CD4-positive, alpha-beta T cell (primary cell): ENCODE results near the gene HOPX. TPM values are rescaled to one million over a fixed set of nuclear protein-coding genes. Genes with fewer than 3 reads are reported as not detected.

Source experiments
- ATAC-seq: fragments of 200-7000 bp; cut with Tn5 transposase; one replicate; pipeline ENCODE4 v1.10.0; 2022; ENCODE audit warnings: mild to moderate bottlenecking; ENCODE audit not compliant: poor library complexity
- CTCF ChIA-PET: fragments of 350-600 bp; sonication (Branson Sonifier 250); formaldehyde crosslinking; loops from one replicate; lab custom pipeline; 2021; ENCODE audit warnings: antibody characterized with exemption, inconsistent platforms; lab: Charles Lee
- POLR2A ChIA-PET: fragments of 350-600 bp; sonication (Branson Sonifier 250); formaldehyde crosslinking; loops from one replicate; lab custom pipeline; 2021; ENCODE audit warnings: antibody characterized with exemption, inconsistent platforms; lab: Charles Lee
- DNase-seq, 14 experiments: peaks; one replicate each; pipeline ENCODE4 v3.0.0-alpha.2; 2013 to 2020; ENCODE audit warnings: mixed read lengths in 2 of 14
- H3K27ac ChIP-seq, 2 donors: one replicate each; pipeline versions ENCODE4 v1.5.1 to v1.7.0; 2013; ENCODE audit warnings: low read length in 2 of 2, low read depth in 1 of 2, mild to moderate bottlenecking in 1 of 2
- H3K27me3 ChIP-seq, 2 experiments: 1 replicate in 1 of 2; 2 replicates in 1 of 2; pipeline versions ENCODE4 v1.6.1 to v1.7.0; 2013; ENCODE audit warnings: low read length in 2 of 2, control low read depth in 1 of 2, mild to moderate bottlenecking in 1 of 2, moderate library complexity in 1 of 2; ENCODE audit not compliant: insufficient read depth in 2 of 2, control insufficient read depth in 1 of 2
- H3K36me3 ChIP-seq: one replicate; pipeline ENCODE4 v1.6.1; 2013; ENCODE audit warnings: low read length, control low read depth; ENCODE audit not compliant: insufficient read depth
- H3K4me1 ChIP-seq: one replicate; pipeline ENCODE4 v1.6.1; 2013; ENCODE audit warnings: low read length, control low read depth; ENCODE audit not compliant: insufficient read depth
- H3K4me3 ChIP-seq: one replicate; pipeline ENCODE4 v1.5.1; 2013; ENCODE audit warnings: mild to moderate bottlenecking, low read length, moderate library complexity
- H3K9me3 ChIP-seq, 2 experiments: 1 replicate in 1 of 2; 2 replicates in 1 of 2; pipeline versions ENCODE4 v1.6.1 to v1.7.0; 2013; ENCODE audit warnings: low read length in 2 of 2, mild to moderate bottlenecking in 2 of 2, control low read depth in 1 of 2, moderate library complexity in 1 of 2; ENCODE audit not compliant: control insufficient read depth in 1 of 2, insufficient read depth in 1 of 2
- H3K27ac Mint-ChIP-seq: one replicate; pipeline ENCODE4 v1.8.0; 2020; ENCODE audit warnings: mixed read lengths
- H3K27me3 Mint-ChIP-seq: one replicate; pipeline ENCODE4 v1.8.0; 2021; ENCODE audit warnings: mixed read lengths
- H3K36me3 Mint-ChIP-seq: one replicate; pipeline ENCODE4 v1.8.0; 2021; ENCODE audit warnings: low read depth, mixed read lengths
- H3K4me1 Mint-ChIP-seq: one replicate; pipeline ENCODE4 v1.8.0; 2021; ENCODE audit warnings: low read depth, mixed read lengths
- H3K4me3 Mint-ChIP-seq: one replicate; pipeline ENCODE4 v1.8.0; 2020; ENCODE audit warnings: mild to moderate bottlenecking, mixed read lengths
- H3K9me3 Mint-ChIP-seq: one replicate; pipeline ENCODE4 v1.8.0; 2020; ENCODE audit warnings: mixed read lengths
- intact Hi-C, 2 experiments: fragments of 100-400 bp; cut with DNase I in 1 of 2; cut with micrococcal nuclease in 1 of 2; formaldehyde crosslinking; loops; one replicate each; pipeline versions ENCODE4 v1.15.1 to v1.9.0; 2023 to 2025; cut with DNase I, micrococcal nuclease
- total RNA-seq, 174 experiments: library from RNA in 2 of 174; stranded (reverse) in 2 of 174; gene quantifications; one replicate each; pipeline ENCODE4 v1.2.3 and lab custom pipeline; 2021 to 2026
- TF ChIP-seq, protein P1 (sequence below): fragments of 200-600 bp; IDR thresholded peaks from one replicate; pipeline ENCODE4 v1.8.0; 2022; ENCODE audit warnings: antibody characterized with exemption, mild to moderate bottlenecking

Gene HOPX
- total RNA-seq, 2 experiments from 2014 or later: 4.3 to 5.9 TPM

DNA sequence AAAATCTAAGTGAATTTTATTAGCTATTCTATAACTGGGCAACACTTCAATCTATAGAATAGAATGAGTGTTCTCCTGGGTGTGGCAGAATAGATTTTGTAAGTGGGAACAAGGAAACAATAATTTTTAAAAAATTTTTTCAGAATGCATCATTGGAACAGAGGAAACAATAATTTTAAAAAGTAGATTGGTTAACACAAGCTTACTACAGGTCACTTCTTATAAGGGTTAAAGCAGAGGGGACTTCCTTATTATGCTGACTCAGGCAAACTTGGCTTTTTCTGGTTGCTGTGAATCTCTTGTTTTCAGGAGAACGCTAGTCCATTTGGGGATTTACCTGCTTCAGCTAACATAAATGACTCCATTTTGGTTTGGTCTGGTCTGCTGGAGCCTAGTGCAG, 52.5 kb downstream of the HOPX start:
- DNase-seq (no peak), ATAC-seq (no peak)
- H3K27ac ChIP-seq: no peak overlapping the region
- ChIA-PET CTCF (no interaction called here), POLR2A (no interaction called here)
- H3K9me3 ChIP-seq: peaks cover 4 to 12% of the 10 kb centered on the region in 2 experiments
- Mint-ChIP-seq H3K4me3 (no peak overlapping the region), H3K4me1 (no peaks in the 10 kb centered on the region), H3K27ac (no peak overlapping the region), H3K36me3 (peaks cover 4% of the 10 kb centered on the region), H3K27me3 (no peaks in the 10 kb centered on the region), H3K9me3 (peaks cover 8% of the 10 kb centered on the region)
- no peaks in the 10 kb centered on the region for H3K27me3 ChIP-seq
- no peaks in the 10 kb centered on the region for H3K4me1 ChIP-seq
- no peak overlapping the region for H3K4me3 ChIP-seq
- intact Hi-C loops: no loop called here
- TF ChIP-seq, protein P1, sequence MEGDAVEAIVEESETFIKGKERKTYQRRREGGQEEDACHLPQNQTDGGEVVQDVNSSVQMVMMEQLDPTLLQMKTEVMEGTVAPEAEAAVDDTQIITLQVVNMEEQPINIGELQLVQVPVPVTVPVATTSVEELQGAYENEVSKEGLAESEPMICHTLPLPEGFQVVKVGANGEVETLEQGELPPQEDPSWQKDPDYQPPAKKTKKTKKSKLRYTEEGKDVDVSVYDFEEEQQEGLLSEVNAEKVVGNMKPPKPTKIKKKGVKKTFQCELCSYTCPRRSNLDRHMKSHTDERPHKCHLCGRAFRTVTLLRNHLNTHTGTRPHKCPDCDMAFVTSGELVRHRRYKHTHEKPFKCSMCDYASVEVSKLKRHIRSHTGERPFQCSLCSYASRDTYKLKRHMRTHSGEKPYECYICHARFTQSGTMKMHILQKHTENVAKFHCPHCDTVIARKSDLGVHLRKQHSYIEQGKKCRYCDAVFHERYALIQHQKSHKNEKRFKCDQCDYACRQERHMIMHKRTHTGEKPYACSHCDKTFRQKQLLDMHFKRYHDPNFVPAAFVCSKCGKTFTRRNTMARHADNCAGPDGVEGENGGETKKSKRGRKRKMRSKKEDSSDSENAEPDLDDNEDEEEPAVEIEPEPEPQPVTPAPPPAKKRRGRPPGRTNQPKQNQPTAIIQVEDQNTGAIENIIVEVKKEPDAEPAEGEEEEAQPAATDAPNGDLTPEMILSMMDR: no peak
- no peaks in the 10 kb centered on the region for H3K36me3 ChIP-seq

DNA sequence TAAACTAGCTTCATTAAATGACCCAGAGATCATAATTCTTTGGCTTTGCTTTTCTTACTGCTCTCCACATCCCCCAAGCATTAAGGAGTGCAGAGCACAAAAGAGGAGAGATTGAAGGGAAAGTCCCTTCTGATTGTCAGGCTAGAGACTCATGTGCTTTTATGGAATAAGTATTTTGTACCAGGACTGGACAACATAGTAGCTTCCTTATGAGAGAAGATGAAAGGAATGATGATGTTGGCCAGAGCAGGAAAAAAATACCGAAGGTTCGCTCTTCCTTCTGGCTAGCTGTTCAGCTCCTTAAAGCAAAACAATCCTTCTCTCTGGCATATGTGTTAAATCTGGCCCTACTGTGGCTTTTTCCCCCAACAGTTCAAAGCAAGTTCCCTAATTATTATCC, 53.1 kb downstream of the HOPX start:
- Histone ChIP-seq H3K9me3 (peaks cover 4 to 12% of the 10 kb centered on the region in 2 experiments), H3K27me3 (peaks cover 0 to 3% of the 10 kb centered on the region in 2 experiments), H3K27ac (no peak overlapping the region), H3K4me1 (no peaks in the 10 kb centered on the region), H3K4me3 (no peak overlapping the region), H3K36me3 (no peaks in the 10 kb centered on the region)
- Mint-ChIP-seq H3K4me3 (no peak overlapping the region), H3K27me3 (no peaks in the 10 kb centered on the region), H3K4me1 (no peaks in the 10 kb centered on the region), H3K27ac (no peak overlapping the region), H3K36me3 (peaks cover 4% of the 10 kb centered on the region), H3K9me3 (peaks cover 8% of the 10 kb centered on the region)
- DNase-seq: no peak
- intact Hi-C loops: no loop called here
- TF ChIP-seq, protein P1: no peak
- ATAC-seq: no peak
- POLR2A ChIA-PET: interaction anchor here (1.0 to 1.2 kb wide), 2 partner anchors 25 to 172 kb away, joined by 4 to 5 read pairs; no protein-coding TSS in a partner anchor
- CTCF ChIA-PET: interaction anchor here (0.6 kb wide), 1 partner anchor 10 kb away, joined by 3 read pairs; no protein-coding TSS in a partner anchor

DNA sequence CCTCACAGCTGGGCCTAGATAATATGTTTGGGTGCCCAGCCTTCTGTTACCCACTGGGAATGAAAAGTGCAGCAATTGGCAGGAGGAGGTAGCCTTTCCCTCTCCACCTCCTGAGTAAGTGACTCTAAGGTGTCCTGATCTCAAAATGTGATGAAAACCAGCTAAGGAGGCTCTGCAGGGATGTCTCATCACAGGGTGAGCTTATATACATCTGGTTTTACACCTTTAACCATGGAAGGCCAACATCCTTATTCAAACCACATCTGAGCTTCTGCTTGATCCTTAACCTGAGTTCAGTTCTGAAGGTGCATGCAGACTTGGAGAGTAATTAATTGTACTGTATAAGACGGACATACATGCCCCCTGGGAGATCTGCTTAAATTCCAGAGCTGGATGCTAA, 53.7 kb downstream of the HOPX start:
- intact Hi-C loops: no loop called here
- H3K27me3 Mint-ChIP-seq: no peaks in the 10 kb centered on the region
- DNase-seq: no peak

More for the DNA sequence above, 53.7 kb downstream of the HOPX start:
- Histone ChIP-seq H3K27me3 (peaks cover 0 to 3% of the 10 kb centered on the region in 2 experiments), H3K36me3 (no peaks in the 10 kb centered on the region), H3K9me3 (peaks cover 4 to 12% of the 10 kb centered on the region in 2 experiments), H3K27ac (no peak overlapping the region), H3K4me1 (no peaks in the 10 kb centered on the region), H3K4me3 (no peak overlapping the region)
- TF ChIP-seq, protein P1: no peak
- Mint-ChIP-seq H3K27ac (no peak overlapping the region), H3K36me3 (peaks cover 4% of the 10 kb centered on the region), H3K4me3 (no peak overlapping the region), H3K9me3 (peaks cover 8% of the 10 kb centered on the region), H3K4me1 (no peaks in the 10 kb centered on the region)
- no peak for ATAC-seq
- ChIA-PET CTCF (no interaction called here), POLR2A (interaction anchor here (0.7 to 1.2 kb wide), 3 partner anchors 24 to 173 kb away, joined by 3 to 5 read pairs (median 4); no protein-coding TSS in a partner anchor)
